ENCODE data around the gene TMPRSS3. TPM values are rescaled to one million over a fixed set of nuclear protein-coding genes. Genes with fewer than 3 reads are reported as not detected.

The TMPRSS3 gene
- under 1 TPM in 1 of 4 donors, not detected in 3; 0.16 TPM for total RNA-seq
- polyA plus RNA-seq: 1 to 10 TPM in 1 of 3 donors, under 1 TPM in 1, not detected in 1; 0.60 to 1.3 TPM

DNA sequence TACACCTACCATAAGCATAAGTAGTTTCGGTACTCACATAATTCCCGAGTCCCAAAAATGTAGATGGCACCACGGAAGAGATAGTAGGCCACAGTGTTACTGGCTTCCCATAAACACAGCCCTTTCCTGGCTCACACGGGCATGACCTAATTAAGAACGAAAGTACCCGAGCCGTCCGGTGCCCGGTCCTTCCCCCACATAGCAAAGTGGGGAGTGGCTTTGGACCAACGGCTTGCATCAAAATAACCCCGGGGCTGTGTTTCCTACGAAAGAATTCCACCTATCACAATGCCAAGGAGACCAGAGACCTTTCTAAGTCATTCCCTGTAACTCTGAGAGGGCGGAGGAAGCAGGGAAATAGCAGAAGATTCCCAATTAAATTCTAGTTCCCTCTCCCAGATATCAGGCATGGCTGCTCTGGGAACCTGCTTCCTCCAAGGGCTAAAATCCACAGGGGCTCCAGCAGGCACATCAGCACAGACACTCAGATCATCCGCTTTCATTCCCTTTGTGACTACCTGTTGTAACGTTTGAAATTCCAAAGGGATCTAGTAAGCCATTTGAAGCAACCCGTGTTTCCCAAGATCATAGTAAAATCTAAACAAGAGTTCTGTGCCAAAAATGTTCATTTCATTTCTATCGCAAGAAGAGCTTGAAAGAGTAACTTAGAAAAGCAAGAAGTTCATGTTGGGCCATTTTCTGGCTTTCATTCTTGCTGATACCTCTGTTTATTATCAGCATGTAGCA is at the start of gene TMPRSS3:
Gene TMPRSS3, minus strand, starts transcription at position 148 of the 747 bp plus-strand sequence. CDS start 635 bp downstream, outside the sequence.
- H3K27ac ChIP-seq: no peak within 1 kb of the TSS
- DNase-seq: peak; percentile 30
- whole genome bisulfite sequencing, 2 donors: 68 to 89% methylated on average over 17 of the region's 17 CpGs
- intact Hi-C loops (cut with DNase I): no loop called here
- H3K4me3 ChIP-seq: no peak within 1 kb of the TSS
- peaks cover 0 to 5% (median 0%) of the 10 kb centered on the region in 3 donors for H3K27me3 ChIP-seq
- no peak for TF ChIP-seq POLR2A (IDR thresholded peaks at IDR 0.05)
- TF ChIP-seq EP300 (IDR thresholded peaks at IDR 0.05): no peak
- TF ChIP-seq, protein P1, sequence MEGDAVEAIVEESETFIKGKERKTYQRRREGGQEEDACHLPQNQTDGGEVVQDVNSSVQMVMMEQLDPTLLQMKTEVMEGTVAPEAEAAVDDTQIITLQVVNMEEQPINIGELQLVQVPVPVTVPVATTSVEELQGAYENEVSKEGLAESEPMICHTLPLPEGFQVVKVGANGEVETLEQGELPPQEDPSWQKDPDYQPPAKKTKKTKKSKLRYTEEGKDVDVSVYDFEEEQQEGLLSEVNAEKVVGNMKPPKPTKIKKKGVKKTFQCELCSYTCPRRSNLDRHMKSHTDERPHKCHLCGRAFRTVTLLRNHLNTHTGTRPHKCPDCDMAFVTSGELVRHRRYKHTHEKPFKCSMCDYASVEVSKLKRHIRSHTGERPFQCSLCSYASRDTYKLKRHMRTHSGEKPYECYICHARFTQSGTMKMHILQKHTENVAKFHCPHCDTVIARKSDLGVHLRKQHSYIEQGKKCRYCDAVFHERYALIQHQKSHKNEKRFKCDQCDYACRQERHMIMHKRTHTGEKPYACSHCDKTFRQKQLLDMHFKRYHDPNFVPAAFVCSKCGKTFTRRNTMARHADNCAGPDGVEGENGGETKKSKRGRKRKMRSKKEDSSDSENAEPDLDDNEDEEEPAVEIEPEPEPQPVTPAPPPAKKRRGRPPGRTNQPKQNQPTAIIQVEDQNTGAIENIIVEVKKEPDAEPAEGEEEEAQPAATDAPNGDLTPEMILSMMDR (IDR thresholded peaks at IDR 0.05): no peak
- no peak for TF ChIP-seq POLR2AphosphoS5 (IDR thresholded peaks at IDR 0.05)
- no peaks in the 10 kb centered on the region for H3K4me1 ChIP-seq
- H3K9me3 ChIP-seq: no peaks in the 10 kb centered on the region
- H3K36me3 ChIP-seq: no peaks in the 10 kb centered on the region

DNA sequence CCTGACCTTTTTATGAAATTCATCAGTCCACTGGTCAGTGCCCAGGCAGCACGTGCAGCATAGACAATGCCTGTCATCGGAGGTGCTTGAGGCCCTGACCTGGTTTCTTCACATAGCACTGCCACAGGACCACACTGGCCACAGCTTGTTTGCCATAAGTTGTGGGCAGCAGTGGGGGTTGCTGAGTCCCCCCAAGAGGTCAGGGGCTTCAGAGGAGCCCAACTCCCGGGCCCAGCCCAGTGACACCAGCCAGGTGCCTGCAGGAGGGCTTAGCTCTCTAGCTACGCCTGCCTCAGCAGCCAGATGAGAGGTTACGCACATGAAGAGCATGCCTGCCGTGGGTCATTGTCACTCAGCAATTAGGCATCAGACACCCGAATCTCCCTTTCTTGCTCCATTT is 49.5 kb upstream of the TMPRSS3 start:
- DNase-seq: no peak
- Histone ChIP-seq H3K4me3 (no peak overlapping the region), H3K27me3 (peaks cover 0 to 6% (median 0%) of the 10 kb centered on the region in 3 donors), H3K27ac (no peak overlapping the region), H3K9me3 (no peaks in the 10 kb centered on the region), H3K4me1 (no peaks in the 10 kb centered on the region), H3K36me3 (no peaks in the 10 kb centered on the region)
- no peak for TF ChIP-seq POLR2AphosphoS5 (IDR thresholded peaks at IDR 0.05)
- TF ChIP-seq POLR2A (IDR thresholded peaks at IDR 0.05): no peak
- TF ChIP-seq EP300 (IDR thresholded peaks at IDR 0.05): no peak
- TF ChIP-seq, protein P1 (IDR thresholded peaks at IDR 0.05): no peak
- intact Hi-C loops (cut with DNase I): no loop called here
- WGBS, 2 donors: 91 to 94% methylated on average over 7 of the region's 7 CpGs

DNA sequence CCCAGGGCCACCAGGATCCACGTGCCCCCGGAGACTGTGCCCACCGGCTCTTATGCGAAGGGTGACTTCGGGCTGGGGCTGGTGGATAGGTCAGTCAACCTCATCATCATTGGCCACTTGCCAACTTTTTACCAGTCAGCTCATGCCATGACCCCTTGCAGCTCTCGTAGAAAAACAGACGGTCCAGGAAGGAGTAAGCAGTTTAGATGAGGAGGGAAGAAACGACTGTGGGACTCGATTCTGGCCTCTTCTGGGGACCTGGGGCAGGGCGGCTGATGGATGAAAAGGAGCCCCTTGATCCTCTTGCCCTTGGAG is 48.9 kb upstream of the TMPRSS3 start:
- WGBS, 2 donors: 86 to 91% methylated on average over 10 of the region's 10 CpGs
- Histone ChIP-seq H3K27me3 (peaks cover 0 to 6% (median 0%) of the 10 kb centered on the region in 3 donors), H3K27ac (no peak overlapping the region), H3K9me3 (no peaks in the 10 kb centered on the region), H3K36me3 (no peaks in the 10 kb centered on the region), H3K4me1 (no peaks in the 10 kb centered on the region), H3K4me3 (no peak overlapping the region)
- no peak for DNase-seq
- no peak for TF ChIP-seq EP300 (IDR thresholded peaks at IDR 0.05)
- TF ChIP-seq POLR2A (IDR thresholded peaks at IDR 0.05): no peak
- no peak for TF ChIP-seq POLR2AphosphoS5 (IDR thresholded peaks at IDR 0.05)
- TF ChIP-seq, protein P1 (IDR thresholded peaks at IDR 0.05): no peak
- intact Hi-C loops (cut with DNase I): no loop called here

- no peaks in the 10 kb centered on the region for H3K9me3 ChIP-seq
- intact Hi-C loops (cut with DNase I): no loop called here
- no peak for DNase-seq
- no peak overlapping the region for H3K27ac ChIP-seq
- H3K4me1 ChIP-seq: no peaks in the 10 kb centered on the region
- 88 to 89% methylated on average over 34 of the region's 34 CpGs for WGBS, 2 donors
- no peak overlapping the region for H3K4me3 ChIP-seq
- TF ChIP-seq, protein P1 (IDR thresholded peaks at IDR 0.05): no peak
- TF ChIP-seq POLR2AphosphoS5 (IDR thresholded peaks at IDR 0.05) (no peak), EP300 (IDR thresholded peaks at IDR 0.05) (no peak), POLR2A (IDR thresholded peaks at IDR 0.05) (no peak)
- H3K36me3 ChIP-seq: no peaks in the 10 kb centered on the region
- H3K27me3 ChIP-seq: peaks cover 0 to 6% (median 0%) of the 10 kb centered on the region in 3 donors
Measured at GRCh38 chr21:42443876-42444744, 48.3 kb upstream of the TMPRSS3 start.
